Mononuclear cell (primary cell): ENCODE results near the gene TMEM33. TPM values are rescaled to one million over a fixed set of nuclear protein-coding genes. Genes with fewer than 3 reads are reported as not detected.

Experiments used
- H3K27me3 ChIP-seq: 2 replicates; pipeline ENCODE4 v1.6.0; 2011; ENCODE audit warnings: low read length, control low read depth; ENCODE audit not compliant: insufficient read depth
- H3K4me1 ChIP-seq: 2 replicates; pipeline ENCODE4 v1.5.1; 2011; ENCODE audit warnings: mild to moderate bottlenecking, low read length, control low read depth; ENCODE audit not compliant: insufficient read depth
- H3K4me3 ChIP-seq: 2 replicates; pipeline ENCODE4 v1.5.1; 2011; ENCODE audit warnings: mild to moderate bottlenecking, low read length, moderate library complexity
- H3K9me3 ChIP-seq: 2 replicates; pipeline ENCODE4 v1.5.1; 2011; ENCODE audit warnings: low read depth, mild to moderate bottlenecking, control low read depth, low read length
- total RNA-seq: library from RNA; depleted of rRNA; stranded (reverse); fragments of >200 nt; gene quantifications from one replicate; pipeline ENCODE4 v1.2.3, GENCODE V29; 2012

TMEM33 gene
- total RNA-seq, 1 donor: 44.5 TPM

DNA sequence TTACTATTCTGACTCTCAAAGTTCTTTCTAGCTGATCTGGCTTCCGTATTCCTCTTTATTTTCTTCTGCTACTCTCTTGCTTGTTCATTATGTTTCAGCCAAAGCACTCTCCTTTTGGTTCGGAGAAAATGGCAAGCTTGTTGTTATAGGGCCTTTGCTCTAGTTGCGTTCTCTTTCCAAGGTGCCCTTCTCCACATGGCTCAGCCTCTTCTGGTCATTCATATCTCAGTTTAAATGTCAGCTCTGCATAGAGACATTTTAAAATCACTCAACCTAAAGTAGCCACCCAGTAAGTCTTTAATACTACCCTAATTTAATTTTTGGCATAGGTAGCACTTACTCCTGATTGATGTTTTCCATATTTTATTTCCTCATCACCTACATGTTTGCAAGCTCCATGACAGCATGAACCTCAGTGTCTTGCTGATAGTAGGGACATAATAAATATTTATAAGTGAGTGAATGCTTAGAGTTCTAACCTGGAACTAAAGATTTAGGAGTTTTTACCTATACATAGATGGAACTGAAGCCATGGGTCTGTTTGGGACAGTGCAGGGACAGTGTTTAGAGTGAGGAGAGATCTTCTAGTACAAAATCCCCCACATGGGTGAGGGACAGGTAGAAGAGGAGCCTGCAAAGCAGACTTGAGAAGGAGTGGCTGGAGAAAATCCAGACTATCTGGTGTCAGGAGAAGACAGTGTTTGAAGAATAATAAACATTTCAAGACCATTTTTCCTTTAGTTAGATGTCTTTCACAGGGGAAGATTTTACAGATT is 73.0 kb downstream of the TMEM33 start:
- no peaks in the 10 kb centered on the region for H3K4me1 ChIP-seq
- H3K4me3 ChIP-seq: no peak overlapping the region
- no peaks in the 10 kb centered on the region for H3K27me3 ChIP-seq
- no peaks in the 10 kb centered on the region for H3K9me3 ChIP-seq

Other genes starting within 250 kb of the TMEM33 start
- 0.10 TPM for gene PHOX2B, start 186.7 kb upstream of the TMEM33 start, total RNA-seq
- 0.21 TPM for gene DCAF4L1, start 46.3 kb downstream of the TMEM33 start, total RNA-seq
- gene SLC30A9, start 55.1 kb downstream of the TMEM33 start, total RNA-seq: 29.5 TPM
- gene BEND4, start 217.2 kb downstream of the TMEM33 start, total RNA-seq: 1.0 TPM